ENCODE data around the gene TMC1.

The TMC1 gene

GRCh38 chr9:72685911-72686310, 164.5 kb downstream of the TMC1 start:
- DNase-seq: no peak

DNA sequence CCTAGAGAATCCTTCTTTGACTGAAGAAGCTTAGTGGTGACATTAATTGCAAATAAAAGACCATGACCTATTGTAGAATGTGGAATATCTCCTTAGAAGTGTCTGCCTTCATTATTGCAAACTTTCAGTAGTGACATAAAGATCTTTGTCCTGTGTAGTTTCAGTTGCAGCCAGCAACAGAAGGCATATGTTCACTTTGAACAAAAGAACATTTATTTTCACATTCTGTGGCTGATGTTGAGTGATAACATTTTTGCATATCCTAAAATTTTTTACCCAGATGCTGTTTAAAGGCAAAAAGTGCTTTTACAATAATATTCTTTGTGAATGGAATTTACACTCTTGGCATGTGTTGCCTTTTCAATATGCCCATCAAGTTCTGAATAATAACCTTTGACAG, 165.9 kb downstream of the TMC1 start:
- DNase-seq: no peak

DNA sequence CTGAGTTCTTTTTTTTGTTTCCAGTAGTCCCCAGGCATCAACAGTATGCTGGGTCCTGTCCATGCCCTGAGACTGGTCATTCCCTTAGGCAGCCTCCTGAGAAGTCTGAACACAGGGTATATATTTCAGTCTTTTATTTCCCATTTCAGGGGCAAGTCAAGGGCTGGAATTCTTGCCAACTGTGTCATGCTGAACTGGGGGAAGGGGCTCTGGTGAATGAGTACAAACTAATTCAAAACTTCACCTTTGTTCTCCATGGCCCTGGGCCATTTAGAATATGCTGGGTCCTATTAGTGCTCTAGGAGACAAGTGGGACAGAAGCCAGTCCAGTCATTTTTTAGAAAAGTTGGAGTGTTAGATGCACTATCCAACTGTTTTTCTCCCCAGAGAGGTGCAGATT, 170.3 kb downstream of the TMC1 start:
- DNase-seq: no peak

DNA sequence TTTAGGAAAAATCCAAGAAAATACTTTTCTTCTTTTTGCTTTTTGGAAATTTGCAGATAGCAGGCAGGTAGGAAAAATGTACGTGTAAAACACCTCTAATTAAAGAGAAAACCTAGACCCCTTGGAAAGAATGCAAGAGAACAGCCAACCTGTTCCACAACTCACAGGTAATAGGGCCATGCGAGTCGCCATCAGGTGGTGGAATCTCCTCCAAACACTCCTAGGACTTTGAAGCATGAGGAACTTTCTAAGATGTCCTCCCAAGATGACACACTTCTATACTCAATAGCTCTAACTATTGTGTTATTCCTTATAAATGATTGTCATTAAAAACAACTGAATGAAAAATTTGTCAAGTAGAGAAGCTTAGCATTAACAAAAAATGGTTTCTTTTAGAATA, 174.0 kb downstream of the TMC1 start:
- no peak for DNase-seq

DNA sequence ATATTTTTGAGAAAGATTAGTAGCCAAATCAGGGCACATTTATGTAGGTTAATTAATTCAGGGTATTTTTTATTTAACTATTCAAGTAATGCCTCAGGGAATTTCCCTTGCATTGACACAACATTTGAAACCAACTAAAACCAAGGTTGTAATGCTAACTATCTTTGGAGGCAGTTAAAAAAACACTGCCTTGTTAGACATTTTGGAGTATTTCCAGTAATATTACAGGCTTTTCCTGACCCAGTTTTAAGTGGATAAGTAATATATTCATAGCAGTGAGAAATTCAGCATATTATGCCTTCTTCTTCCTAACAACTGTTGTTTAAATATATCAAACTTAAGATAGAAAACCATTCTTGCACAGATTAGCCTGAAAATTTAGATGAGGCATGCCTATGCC, 175.1 kb downstream of the TMC1 start:
- no peak for DNase-seq

DNA sequence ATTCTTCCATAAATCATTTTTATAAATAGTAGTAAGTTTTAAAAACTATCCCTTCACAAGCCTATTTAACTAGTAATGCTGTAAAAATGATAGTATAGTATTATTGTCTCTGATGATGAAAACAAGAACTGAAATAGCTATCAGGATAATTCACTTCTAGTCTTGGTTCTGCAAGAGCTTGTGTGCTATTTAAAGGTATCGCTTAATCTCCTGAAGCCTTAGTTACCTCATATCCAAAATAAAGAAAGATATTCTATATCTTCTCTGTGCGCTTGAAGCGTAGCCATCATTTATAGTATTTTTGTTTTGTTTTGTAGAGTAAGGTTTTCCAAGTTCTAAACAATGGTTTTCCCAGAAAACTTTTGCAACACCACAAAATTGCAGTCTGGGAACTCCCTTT, 180.1 kb downstream of the TMC1 start:
- DNase-seq: no peak

GRCh38 chr9:72703574-72703973, 182.2 kb downstream of the TMC1 start:
- DNase-seq: no peak

DNA sequence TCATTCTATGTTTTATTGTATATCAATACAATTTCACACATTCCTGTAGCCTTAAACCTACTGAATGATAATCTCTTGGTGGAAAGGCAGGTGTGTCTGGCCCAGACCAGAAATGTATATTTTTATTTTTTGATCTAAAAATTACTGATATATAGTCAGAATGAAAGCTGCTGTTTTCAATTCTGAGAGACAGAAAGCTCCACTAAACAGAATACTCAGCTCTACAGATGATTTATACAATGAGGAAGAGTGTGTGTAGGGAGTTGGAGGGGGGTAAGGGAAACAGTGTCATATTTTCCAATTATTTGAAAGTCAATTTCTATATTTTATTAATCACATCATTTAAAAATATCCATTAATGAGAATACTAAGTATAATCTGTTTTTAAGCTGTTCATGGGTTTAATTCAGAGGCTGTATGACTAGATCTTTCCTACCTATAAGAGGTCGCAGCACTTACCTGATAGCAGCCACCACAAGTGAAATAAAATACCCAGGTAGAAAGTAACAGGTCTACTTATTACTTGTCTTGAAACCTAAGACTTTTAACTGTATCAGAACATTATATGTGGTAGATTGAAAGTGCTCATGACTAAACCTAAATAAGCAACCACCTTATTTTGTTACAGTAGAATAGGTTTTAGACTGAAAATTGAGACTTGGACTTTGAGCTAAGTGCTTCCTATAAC, 183.4 kb downstream of the TMC1 start:
- DNase-seq: no peak

GRCh38 chr9:72718503-72718902, 197.1 kb downstream of the TMC1 start:
- no peak for DNase-seq

GRCh38 chr9:72721067-72721466, 199.7 kb downstream of the TMC1 start:
- no peak for DNase-seq

- no peak for DNase-seq
Measured at GRCh38 chr9:72726947-72727346, 205.5 kb downstream of the TMC1 start.

- no peak for DNase-seq
Measured at GRCh38 chr9:72728031-72728770, 206.8 kb downstream of the TMC1 start.

DNA sequence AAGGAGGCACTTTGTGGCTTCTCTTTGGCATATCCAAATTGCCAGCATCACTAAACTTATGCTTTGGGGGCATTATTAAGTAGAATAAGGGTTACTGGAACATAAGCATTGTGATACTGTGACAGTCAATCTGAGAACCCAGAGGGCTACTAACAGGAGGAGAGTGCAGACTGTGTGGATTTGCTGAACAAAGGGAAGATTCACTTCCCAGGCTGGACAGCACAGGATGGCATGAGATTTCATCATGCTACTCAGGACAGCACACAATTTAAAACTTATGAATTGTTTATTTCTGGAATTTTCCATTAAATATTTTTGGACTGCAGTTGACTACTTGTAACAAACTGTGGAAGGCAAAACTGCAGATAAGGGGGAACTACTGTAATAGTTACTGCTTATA, 212.5 kb downstream of the TMC1 start:
- no peak for DNase-seq

- DNase-seq: no peak
Measured at GRCh38 chr9:72734631-72735030, 213.2 kb downstream of the TMC1 start.

- DNase-seq: no peak
Measured at GRCh38 chr9:72743836-72744235, 222.4 kb downstream of the TMC1 start.

DNA sequence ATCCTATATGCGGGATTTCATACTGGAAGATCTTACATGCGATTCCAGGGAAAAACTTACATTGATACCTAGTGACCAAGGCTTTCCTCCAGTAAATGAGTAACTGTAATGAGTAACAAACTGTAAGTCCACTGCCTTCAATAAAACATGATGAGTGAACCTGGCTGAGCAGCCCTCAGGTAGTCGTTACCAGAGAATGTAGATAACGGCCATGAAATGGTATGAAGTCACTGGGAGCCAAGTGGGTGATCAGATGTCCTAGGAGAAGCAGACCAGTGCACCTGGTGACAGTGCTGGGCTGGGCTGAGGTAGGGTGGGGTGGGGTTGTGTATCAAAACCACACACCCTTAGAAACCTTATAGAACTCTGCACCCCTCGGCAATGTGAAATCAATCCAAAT, 227.9 kb downstream of the TMC1 start:
- DNase-seq: no peak

- no peak for DNase-seq
Measured at GRCh38 chr9:72751541-72751940, 230.1 kb downstream of the TMC1 start.

DNA sequence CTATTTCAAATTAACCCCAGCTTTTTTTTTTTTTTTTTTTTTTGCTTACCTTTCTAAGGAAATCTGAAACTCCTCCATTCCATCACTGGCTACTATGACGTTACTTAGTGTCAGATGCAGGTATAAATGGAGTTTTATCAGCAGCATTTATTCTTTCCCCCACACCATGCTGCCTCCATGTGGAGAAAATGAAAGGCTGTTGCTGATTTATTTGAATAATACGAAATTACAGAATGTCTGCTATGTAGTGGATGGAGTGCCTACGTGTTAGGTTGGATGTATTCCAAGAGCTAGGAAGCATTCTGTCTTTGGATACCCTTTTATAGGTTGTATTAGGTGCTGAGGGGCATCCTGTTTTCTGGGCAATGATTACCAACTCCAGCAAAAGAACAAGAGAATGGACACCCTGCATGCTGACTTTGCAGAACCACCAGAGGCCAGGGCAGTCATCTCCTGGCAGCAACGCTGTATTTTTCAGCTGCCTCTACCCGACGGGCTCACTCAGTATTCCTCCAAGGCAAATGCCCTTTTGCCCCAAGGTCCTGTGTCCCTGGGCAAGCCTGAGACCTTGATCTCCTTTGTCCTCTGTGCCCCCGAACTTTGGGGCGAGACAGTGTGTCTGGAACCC, 232.0 kb downstream of the TMC1 start:
- no peak for DNase-seq

DNA sequence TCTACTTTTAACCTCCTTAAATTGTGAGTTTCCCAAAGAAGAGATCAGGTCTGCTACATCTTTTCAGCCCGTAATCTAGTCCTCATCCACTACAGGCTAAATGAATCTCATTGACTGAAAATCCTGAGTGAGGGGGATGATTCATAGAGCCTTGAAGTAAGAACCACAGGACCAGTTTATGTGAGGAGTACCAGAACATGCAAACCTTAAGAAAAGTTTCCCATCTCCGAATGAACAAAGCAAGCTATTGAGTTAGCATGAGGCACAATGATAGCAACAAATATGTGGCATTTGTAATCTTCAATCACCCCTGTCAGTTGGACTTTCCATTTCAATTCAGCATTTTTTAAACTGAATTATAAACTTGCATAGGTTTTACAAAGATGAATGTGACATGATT, 234.4 kb downstream of the TMC1 start:
- DNase-seq: no peak

DNA sequence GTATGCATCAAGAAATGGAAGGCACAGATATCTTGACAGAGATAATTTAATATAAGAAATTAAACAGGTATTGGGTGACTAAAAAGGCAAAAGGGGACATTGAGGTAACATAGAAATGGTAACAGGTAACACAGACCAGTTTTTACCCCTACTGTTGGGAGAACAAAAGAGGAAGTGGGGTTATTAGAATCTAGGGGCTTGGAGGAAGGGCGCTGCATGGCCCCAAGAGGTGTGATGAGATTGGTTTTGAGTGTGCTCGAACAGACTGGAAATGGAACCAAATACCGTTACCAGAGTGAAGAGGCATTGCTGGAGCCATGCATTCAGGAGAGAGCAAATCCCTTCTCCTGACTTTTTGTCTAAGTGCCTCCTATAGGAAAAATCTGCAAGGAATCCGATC, 237.5 kb downstream of the TMC1 start:
- no peak for DNase-seq

GRCh38 chr9:72763022-72763421, 241.6 kb downstream of the TMC1 start:
- DNase-seq: no peak

DNA sequence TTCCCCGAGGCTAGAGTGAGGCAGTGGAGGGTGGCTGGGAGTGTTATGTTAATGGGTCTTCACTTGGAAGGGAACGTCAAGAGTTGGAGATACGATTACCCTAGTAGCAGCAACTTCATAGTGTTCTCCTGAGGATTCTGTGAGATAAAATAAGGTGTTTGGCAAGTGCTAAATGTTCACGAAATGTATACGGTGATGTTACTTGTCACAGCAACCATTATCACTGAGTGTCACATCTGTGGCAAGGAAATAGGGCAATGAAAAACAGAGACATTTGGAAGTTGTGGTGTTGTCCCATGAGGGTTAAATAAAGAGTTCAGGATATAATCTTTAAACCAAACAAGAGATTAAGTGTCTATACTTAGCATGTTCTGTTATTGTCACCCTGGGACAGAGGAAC, 248.1 kb downstream of the TMC1 start:
- DNase-seq: no peak

GRCh38 chr9:72772661-72773060, 251.3 kb downstream of the TMC1 start:
- no peak for DNase-seq

DNA sequence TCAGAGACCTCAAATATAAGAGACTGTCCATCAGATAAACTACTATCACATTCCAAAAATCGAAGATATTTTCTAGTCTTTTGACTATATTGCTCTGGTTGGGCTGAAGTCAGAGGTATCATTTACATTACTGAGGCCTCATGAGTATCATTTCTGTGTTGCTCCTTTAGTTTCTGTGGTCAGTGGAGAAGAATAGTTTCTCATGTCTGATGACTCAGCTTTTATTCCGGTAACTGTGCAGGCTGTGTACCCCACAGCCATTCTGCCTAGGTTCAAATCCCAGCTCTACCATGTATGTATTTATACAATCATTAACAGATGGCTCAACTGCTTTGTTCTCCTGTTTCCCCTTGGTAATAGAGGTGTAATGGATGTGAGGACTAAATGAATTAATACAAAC, 252.2 kb downstream of the TMC1 start:
- no peak for DNase-seq
